GM12874 (cell line): Measurements from ENCODE around the gene STRIT1.

Experiments used
- CTCF ChIP-seq: IDR thresholded peaks from 2 replicates; pipeline ENCODE4 v1.5.1; 2011; ENCODE audit warnings: low read depth, mild to moderate bottlenecking, control low read depth, low read length, moderate library complexity; ENCODE audit not compliant: insufficient read depth

The STRIT1 gene

DNA sequence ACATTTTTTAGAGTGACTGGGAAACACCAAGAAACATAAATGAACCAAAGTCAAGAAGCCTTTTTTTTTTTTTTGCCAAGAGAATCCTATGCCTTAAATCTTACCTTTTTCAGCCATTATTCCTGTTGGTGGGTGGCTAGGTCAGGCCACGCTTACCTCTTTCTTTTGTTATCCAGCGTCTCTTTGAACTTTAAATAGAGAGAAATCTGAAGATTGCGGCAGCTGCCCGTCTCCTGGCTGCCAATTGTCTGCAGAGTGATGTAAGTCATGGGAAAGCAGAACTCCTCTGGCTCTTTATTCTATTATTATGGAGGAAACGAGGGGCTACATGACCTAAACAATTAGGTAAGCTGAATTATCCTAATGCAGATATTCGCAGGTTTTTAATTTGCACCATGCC is at the start of gene STRIT1:
Gene STRIT1, minus strand, starts transcription at position 168 of the 400 bp plus-strand sequence.
- TF ChIP-seq CTCF: no peak

DNA sequence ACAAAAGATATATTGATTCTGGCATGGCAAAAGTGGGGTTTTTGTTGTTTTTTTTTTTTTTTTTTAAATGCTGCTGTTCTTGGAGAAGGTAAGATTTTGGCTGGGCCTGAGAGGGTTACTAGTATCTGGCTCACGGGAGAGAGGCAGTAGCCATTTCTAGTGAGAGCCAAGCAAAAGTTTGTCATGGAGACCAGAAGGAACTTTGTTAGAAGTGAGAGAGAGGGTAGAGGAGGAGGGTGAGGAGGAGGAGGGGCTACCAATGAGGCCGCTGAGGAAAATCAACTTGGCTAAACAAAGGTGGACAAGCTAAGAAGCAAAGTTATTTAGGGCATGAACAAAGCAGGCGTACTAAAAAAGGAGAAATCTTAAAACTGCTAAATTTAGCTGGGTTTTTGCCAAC is 48.9 kb upstream of the STRIT1 start:
- TF ChIP-seq CTCF: no peak

- no peak for TF ChIP-seq CTCF
These were observed 45.6 kb upstream of the STRIT1 start for GRCh38 chr3:155339052-155339451.

DNA sequence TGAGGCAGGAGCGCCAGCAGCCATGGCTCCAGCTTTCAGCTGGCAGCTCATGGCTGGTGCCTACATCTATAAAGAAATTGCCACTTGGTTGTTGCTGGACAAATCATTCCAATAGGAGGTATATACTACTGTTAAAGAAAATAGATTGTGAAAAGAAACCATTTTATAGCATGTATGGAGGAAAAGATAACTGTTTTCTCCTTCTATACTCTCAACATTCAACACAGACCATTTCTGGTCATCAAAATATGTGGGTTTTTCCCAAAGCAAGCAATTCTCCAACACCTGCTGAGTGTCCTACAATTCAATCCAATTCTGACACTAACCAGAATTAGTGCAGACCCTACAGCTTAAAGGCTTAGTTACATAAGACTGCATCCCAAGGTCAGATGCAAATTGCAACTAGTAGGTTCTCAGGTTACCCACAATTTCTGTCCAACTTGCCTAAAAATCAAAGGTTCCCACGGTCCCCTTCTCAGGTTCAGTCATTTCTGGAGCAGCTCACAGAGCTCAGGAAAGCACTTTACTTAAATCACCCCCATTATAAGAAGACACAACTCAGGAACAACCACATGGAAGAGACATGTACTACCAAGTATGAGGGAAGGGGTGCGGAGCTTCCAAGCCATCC is 42.4 kb upstream of the STRIT1 start:
- TF ChIP-seq CTCF: no peak

DNA sequence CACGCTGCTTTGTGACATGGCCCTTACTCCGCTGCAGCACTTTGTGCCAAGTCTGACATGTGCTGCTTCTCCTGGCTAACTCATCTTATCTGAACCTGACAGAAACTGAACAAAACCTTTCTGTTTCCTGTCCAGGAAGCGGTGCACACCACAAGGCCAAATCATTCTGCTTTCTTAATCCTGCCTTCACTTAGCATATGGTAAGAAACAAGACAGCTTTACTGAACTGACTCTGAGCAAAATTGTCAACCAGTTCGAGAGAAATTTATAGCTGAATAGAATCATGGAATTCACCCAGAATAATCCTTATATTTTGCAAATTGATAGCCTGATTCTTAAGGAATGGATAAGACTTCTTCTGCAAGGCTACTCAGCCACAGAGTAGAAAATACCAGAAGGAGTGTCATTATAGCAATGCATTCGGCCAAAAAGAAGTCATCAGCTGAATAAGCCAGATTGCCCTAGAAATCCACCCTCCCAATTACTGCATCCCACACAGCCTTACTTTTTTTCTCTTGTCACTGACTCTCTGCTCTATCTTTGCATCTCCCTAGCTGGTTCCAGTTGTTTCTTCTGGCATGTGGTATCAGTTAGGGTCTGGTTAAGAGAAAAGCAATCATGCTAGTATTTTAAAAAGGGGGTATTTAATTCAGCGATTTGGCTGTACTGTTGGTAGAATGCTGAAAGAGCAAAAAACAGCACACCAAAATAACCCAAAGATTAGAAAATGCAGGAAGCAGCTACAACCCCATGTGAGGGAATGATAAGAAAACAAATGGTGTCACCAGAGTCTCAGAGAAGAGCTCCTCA is 41.6 kb upstream of the STRIT1 start:
- TF ChIP-seq CTCF: no peak

GRCh38 chr3:155334215-155334913 is 40.9 kb upstream of the STRIT1 start:
- no peak for TF ChIP-seq CTCF

GRCh38 chr3:155332716-155333115 is 39.2 kb upstream of the STRIT1 start:
- TF ChIP-seq CTCF: no peak
